Esophagus muscularis mucosa (tissue), 3 donors: ENCODE results near the gene LTBP3.

Experiments used
- POLR2AphosphoS5 ChIP-seq, 2 donors: sonication (generic); formaldehyde crosslinking; IDR thresholded peaks; one replicate each; pipeline ENCODE4 v1.6.1; 2017; ENCODE audit warnings: antibody characterized with exemption in 2 of 2
- TF ChIP-seq, protein P1 (sequence below), 3 experiments: fragments of 200-600 bp in 2 of 3; fragments of 450-650 bp in 1 of 3; sonication (generic) in 2 of 3; IDR thresholded peaks; one replicate each; pipeline ENCODE4 v1.5.1; 2017 to 2019; ENCODE audit warnings: antibody characterized with exemption in 3 of 3, mild to moderate bottlenecking in 2 of 3, moderate library complexity in 1 of 3

DNA sequence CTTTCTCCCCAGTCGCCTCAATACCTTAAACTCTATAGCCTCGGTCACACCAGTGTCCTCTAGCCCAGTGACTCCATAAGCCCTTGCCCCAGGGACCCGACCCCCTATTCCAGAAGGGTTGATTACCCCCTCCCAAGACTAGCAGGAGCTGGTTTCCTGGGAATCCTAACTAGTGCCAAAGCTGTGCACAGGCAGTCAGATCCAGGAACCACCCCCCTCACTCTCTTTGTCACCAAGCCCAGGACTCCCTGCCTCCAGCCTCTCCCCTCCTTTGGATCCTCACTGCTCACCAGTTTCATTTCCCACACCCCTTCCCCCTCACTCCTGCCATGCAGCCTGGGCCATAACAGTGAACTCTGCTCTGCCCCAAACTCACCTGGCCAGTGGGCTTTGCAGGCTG is 9.8 kb downstream of the LTBP3 start:
- TF ChIP-seq, protein P1, sequence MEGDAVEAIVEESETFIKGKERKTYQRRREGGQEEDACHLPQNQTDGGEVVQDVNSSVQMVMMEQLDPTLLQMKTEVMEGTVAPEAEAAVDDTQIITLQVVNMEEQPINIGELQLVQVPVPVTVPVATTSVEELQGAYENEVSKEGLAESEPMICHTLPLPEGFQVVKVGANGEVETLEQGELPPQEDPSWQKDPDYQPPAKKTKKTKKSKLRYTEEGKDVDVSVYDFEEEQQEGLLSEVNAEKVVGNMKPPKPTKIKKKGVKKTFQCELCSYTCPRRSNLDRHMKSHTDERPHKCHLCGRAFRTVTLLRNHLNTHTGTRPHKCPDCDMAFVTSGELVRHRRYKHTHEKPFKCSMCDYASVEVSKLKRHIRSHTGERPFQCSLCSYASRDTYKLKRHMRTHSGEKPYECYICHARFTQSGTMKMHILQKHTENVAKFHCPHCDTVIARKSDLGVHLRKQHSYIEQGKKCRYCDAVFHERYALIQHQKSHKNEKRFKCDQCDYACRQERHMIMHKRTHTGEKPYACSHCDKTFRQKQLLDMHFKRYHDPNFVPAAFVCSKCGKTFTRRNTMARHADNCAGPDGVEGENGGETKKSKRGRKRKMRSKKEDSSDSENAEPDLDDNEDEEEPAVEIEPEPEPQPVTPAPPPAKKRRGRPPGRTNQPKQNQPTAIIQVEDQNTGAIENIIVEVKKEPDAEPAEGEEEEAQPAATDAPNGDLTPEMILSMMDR (IDR thresholded peaks at IDR 0.05): no peak
- TF ChIP-seq POLR2AphosphoS5 (IDR thresholded peaks at IDR 0.05): no peak
